ENCODE results near the gene DNAH14.

DNA sequence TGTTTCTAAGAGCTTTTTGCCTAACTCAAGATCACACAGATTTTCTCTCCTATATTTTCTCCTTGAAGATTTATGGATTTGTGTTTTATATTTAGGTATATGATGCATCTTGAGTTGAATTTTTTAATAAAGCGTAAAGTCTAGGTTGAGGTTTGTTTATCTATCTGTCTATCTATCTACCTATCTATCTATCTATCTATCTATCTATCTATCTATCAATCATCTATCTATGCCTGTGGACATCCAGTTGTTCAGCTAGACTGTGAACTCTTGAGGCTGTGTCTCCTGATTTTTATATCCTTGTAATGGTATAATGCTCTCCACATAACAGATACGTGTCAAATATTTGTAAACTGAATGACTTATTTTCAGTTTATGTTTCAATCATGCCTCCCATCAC lies 120.1 kb downstream of the DNAH14 start:
- no peak for TF ChIP-seq POLR2A (IDR thresholded peaks at IDR 0.05; ENCODE audit: insufficient read depth in 1 of 2, low read depth in 2 of 2, low read length in 2 of 2)
- TF ChIP-seq USF2 (IDR thresholded peaks at IDR 0.05; ENCODE audit: low read depth, low read length), result no peak
- TF ChIP-seq USF2 (CRISPR knock-in tag; IDR thresholded peaks at IDR 0.05; ENCODE audit: borderline replicate concordance), result no peak
- TF ChIP-seq MIXL1 (CRISPR knock-in tag; IDR thresholded peaks at IDR 0.05), result no peak
- no peak for TF ChIP-seq ZNF143 (CRISPR knock-in tag; IDR thresholded peaks at IDR 0.05)
- no peak for TF ChIP-seq TARDBP (CRISPR knock-in tag; IDR thresholded peaks at IDR 0.05)
- TF ChIP-seq, protein P1, sequence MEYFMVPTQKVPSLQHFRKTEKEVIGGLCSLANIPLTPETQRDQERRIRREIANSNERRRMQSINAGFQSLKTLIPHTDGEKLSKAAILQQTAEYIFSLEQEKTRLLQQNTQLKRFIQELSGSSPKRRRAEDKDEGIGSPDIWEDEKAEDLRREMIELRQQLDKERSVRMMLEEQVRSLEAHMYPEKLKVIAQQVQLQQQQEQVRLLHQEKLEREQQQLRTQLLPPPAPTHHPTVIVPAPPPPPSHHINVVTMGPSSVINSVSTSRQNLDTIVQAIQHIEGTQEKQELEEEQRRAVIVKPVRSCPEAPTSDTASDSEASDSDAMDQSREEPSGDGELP (IDR thresholded peaks at IDR 0.05; ENCODE audit: borderline replicate concordance, low read depth), result no peak
- no peak for TF ChIP-seq MAFF (IDR thresholded peaks at IDR 0.05; ENCODE audit: low read depth, low read length)
- TF ChIP-seq, protein P2, sequence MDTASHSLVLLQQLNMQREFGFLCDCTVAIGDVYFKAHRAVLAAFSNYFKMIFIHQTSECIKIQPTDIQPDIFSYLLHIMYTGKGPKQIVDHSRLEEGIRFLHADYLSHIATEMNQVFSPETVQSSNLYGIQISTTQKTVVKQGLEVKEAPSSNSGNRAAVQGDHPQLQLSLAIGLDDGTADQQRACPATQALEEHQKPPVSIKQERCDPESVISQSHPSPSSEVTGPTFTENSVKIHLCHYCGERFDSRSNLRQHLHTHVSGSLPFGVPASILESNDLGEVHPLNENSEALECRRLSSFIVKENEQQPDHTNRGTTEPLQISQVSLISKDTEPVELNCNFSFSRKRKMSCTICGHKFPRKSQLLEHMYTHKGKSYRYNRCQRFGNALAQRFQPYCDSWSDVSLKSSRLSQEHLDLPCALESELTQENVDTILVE (CRISPR knock-in tag; IDR thresholded peaks at IDR 0.05), result no peak
- TF ChIP-seq TEAD2 (CRISPR knock-in tag; IDR thresholded peaks at IDR 0.05), result no peak
